H9 (cell line): ENCODE measurements around the gene DDX11. TPM values are rescaled to one million over a fixed set of nuclear protein-coding genes. Genes with fewer than 3 reads are reported as not detected.
"Not testable (repeated sequence)": the region's sequence is repeated elsewhere in the genome, so short reads cannot be mapped to it uniquely, and the experiment has no call there.

Experiments
- DNase-seq: peaks from one replicate; pipeline ENCODE4 v3.0.0-alpha.2; 2017
- H2AFZ ChIP-seq: one replicate; pipeline ENCODE4 v1.6.1; 2013; ENCODE audit warnings: mild to moderate bottlenecking, low read length, control low read depth, moderate library complexity
- H2AK5ac ChIP-seq: 2 replicates; pipeline ENCODE4 v1.6.1; 2013; ENCODE audit warnings: low read length, control low read depth, mixed read lengths; ENCODE audit not compliant: insufficient read length
- H2BK120ac ChIP-seq: one replicate; pipeline ENCODE4 v1.6.1; 2013; ENCODE audit warnings: low read depth, mild to moderate bottlenecking, low read length, control low read depth, inconsistent platforms; ENCODE audit not compliant: poor library complexity, severe bottlenecking
- H2BK12ac ChIP-seq: 2 replicates; pipeline ENCODE4 v1.6.1; 2013; ENCODE audit warnings: low read length, control low read depth, mixed read lengths, low read depth; ENCODE audit not compliant: insufficient read length
- H2BK15ac ChIP-seq: 2 replicates; pipeline ENCODE4 v1.6.1; 2013; ENCODE audit warnings: low read depth, low read length, control low read depth
- H2BK20ac ChIP-seq: one replicate; pipeline ENCODE4 v1.6.1; 2013; ENCODE audit warnings: low read depth, mild to moderate bottlenecking, low read length, control low read depth, inconsistent platforms; ENCODE audit not compliant: poor library complexity, severe bottlenecking
- H2BK5ac ChIP-seq: 2 replicates; pipeline ENCODE4 v1.6.1; 2013; ENCODE audit warnings: low read length, control low read depth, mixed read lengths; ENCODE audit not compliant: insufficient read length
- H3K14ac ChIP-seq: 2 replicates; pipeline ENCODE4 v1.6.1; 2013; ENCODE audit warnings: low read length, control low read depth; ENCODE audit not compliant: insufficient read depth
- H3K18ac ChIP-seq: 2 replicates; pipeline ENCODE4 v1.6.1; 2013; ENCODE audit warnings: low read depth, mild to moderate bottlenecking, mixed read lengths, low read length, control low read depth; ENCODE audit not compliant: insufficient read length
- H3K23ac ChIP-seq: 2 replicates; pipeline ENCODE4 v1.6.1; 2013; ENCODE audit warnings: low read length, control low read depth, mixed read lengths, low read depth; ENCODE audit not compliant: insufficient read length
- H3K23me2 ChIP-seq: 2 replicates; pipeline ENCODE4 v1.6.1; 2013; ENCODE audit warnings: low read depth, mild to moderate bottlenecking, mixed read lengths, low read length, control low read depth; ENCODE audit not compliant: insufficient read length, poor library complexity, severe bottlenecking
- H3K27ac ChIP-seq: 2 replicates; pipeline ENCODE4 v1.5.1; 2013; ENCODE audit warnings: low read length, control low read depth, mixed read lengths, low read depth; ENCODE audit not compliant: insufficient read length
- H3K27me3 ChIP-seq: 2 replicates; pipeline ENCODE4 v1.6.1; 2013; ENCODE audit warnings: low read length, control low read depth, inconsistent platforms; ENCODE audit not compliant: insufficient read depth
- H3K4ac ChIP-seq: 2 replicates; pipeline ENCODE4 v1.6.1; 2013; ENCODE audit warnings: low read depth, mild to moderate bottlenecking, control low read depth, inconsistent platforms, low read length, moderate library complexity
- H3K4me1 ChIP-seq: 2 replicates; pipeline ENCODE4 v1.6.1; 2013; ENCODE audit warnings: low read length, control low read depth, inconsistent platforms; ENCODE audit not compliant: insufficient read depth
- H3K4me2 ChIP-seq: 2 replicates; pipeline ENCODE4 v1.6.1; 2013; ENCODE audit warnings: low read length, control low read depth, mixed read lengths; ENCODE audit not compliant: insufficient read length, insufficient read depth
- H3K56ac ChIP-seq: 2 replicates; pipeline ENCODE4 v1.6.1; 2013; ENCODE audit warnings: low read depth, mild to moderate bottlenecking, mixed read lengths, low read length, control low read depth; ENCODE audit not compliant: insufficient read length
- H3K79me1 ChIP-seq: 2 replicates; pipeline ENCODE4 v1.6.1; 2013; ENCODE audit warnings: low read depth, mild to moderate bottlenecking, moderate library complexity, low read length, control low read depth, inconsistent platforms; ENCODE audit not compliant: insufficient read depth, poor library complexity, severe bottlenecking
- H3K79me2 ChIP-seq: 2 replicates; pipeline ENCODE4 v1.6.1; 2013; ENCODE audit warnings: low read length, control low read depth, inconsistent platforms; ENCODE audit not compliant: insufficient read depth
- H3K9ac ChIP-seq: 2 replicates; pipeline ENCODE4 v1.6.1; 2013; ENCODE audit warnings: low read length, control low read depth, mixed read lengths; ENCODE audit not compliant: insufficient read length; ENCODE audit errors: extremely low read depth
- H3K9me3 ChIP-seq: one replicate; pipeline ENCODE4 v1.6.1; 2013; ENCODE audit warnings: low read depth, low read length, inconsistent platforms; ENCODE audit not compliant: control insufficient read depth
- H3T11ph ChIP-seq: one replicate; pipeline ENCODE4 v1.6.1; 2013; ENCODE audit warnings: mild to moderate bottlenecking, low read length, control low read depth, inconsistent platforms
- H4K20me1 ChIP-seq: one replicate; pipeline ENCODE4 v1.6.1; 2013; ENCODE audit not compliant: control insufficient read depth, insufficient read length, insufficient read depth
- H4K5ac ChIP-seq: 2 replicates; pipeline ENCODE4 v1.6.1; 2013; ENCODE audit warnings: low read depth, mild to moderate bottlenecking, mixed read lengths, low read length, control low read depth; ENCODE audit not compliant: insufficient read length
- H4K8ac ChIP-seq: replicated peaks from 2 replicates; pipeline ENCODE4 v1.6.1; 2013; ENCODE audit warnings: low read length, control low read depth, mixed read lengths, low read depth; ENCODE audit not compliant: insufficient read length
- H4K91ac ChIP-seq: 2 replicates; pipeline ENCODE4 v1.6.1; 2013; ENCODE audit warnings: low read depth, mild to moderate bottlenecking, moderate library complexity, mixed read lengths, low read length, control low read depth; ENCODE audit not compliant: insufficient read length
- H3K27ac Mint-ChIP-seq, 3 experiments: 2 replicates in 2 of 3; 3 replicates in 1 of 3; pipeline ENCODE4 v1.8.0; 2020 to 2021; ENCODE audit warnings: mixed read lengths in 3 of 3, mild to moderate bottlenecking in 1 of 3, moderate library complexity in 1 of 3
- H3K27me3 Mint-ChIP-seq: 2 replicates; pipeline ENCODE4 v1.8.0; 2021; ENCODE audit warnings: low read depth, mild to moderate bottlenecking, moderate library complexity, mixed read lengths
- H3K36me3 Mint-ChIP-seq, 3 experiments: 2 replicates in 2 of 3; 3 replicates in 1 of 3; pipeline ENCODE4 v1.8.0; 2020 to 2021; ENCODE audit warnings: low read depth in 3 of 3, mixed read lengths in 3 of 3; ENCODE audit not compliant: insufficient read depth in 1 of 3
- H3K4me1 Mint-ChIP-seq, 2 experiments: 2 replicates each; pipeline ENCODE4 v1.8.0; 2020; ENCODE audit warnings: mixed read lengths in 2 of 2
- H3K4me3 Mint-ChIP-seq, 2 experiments: 2 replicates in 1 of 2; 3 replicates in 1 of 2; pipeline ENCODE4 v1.8.0; 2020 to 2021; ENCODE audit warnings: mild to moderate bottlenecking in 2 of 2, mixed read lengths in 2 of 2, moderate library complexity in 1 of 2
- H3K9me3 Mint-ChIP-seq, 2 experiments: 2 replicates in 1 of 2; 3 replicates in 1 of 2; pipeline ENCODE4 v1.8.0; 2020; ENCODE audit warnings: mild to moderate bottlenecking in 2 of 2, mixed read lengths in 2 of 2, moderate library complexity in 1 of 2
- CTCF ChIP-seq: fragments of 200-600 bp; sonication (generic); conservative IDR thresholded peaks from 3 replicates; pipeline ENCODE4 v1.8.0; 2021; ENCODE audit warnings: antibody characterized with exemption, mild to moderate bottlenecking
- WGBS: extraction: QIAGEN DNeasy Blood & Tissue Kit; methylation state at CpG from one replicate; pipeline ENCODE4 v1.1.7; 2013; ENCODE audit warnings: missing lambda C conversion rate, low lambda C conversion rate, mixed read lengths; ENCODE audit not compliant: insufficient read length; ENCODE audit errors: extremely low coverage; 5-methylcytosine and 5-hydroxymethylcytosine counted together
- total RNA-seq: library from RNA; stranded (reverse); gene quantifications from 2 replicates; pipeline ENCODE4 v1.2.1, GENCODE V29; 2021

The DDX11 gene
- total RNA-seq, 1 experiment from 2014 or later, result 183 TPM

GRCh38 chr12:31089072-31089471 lies 15.4 kb downstream of the DDX11 start:
- Histone ChIP-seq H3K9ac (no peak overlapping the region), H3K79me1 (no peaks in the 10 kb centered on the region), H3K4ac (no peak overlapping the region), H3K18ac (no peak overlapping the region), H3K23me2 (no peaks in the 10 kb centered on the region), H2BK20ac (no peak overlapping the region), H3K9me3 (no peaks in the 10 kb centered on the region), H2BK15ac (no peak overlapping the region), H3K14ac (no peak overlapping the region), H3K23ac (no peak overlapping the region), H4K5ac (no peak overlapping the region), H4K8ac (no peak overlapping the region), H3K27me3 (no peaks in the 10 kb centered on the region), H3K27ac (no peak overlapping the region), H4K91ac (no peak overlapping the region), H3K56ac (no peak overlapping the region), H4K20me1 (no peaks in the 10 kb centered on the region), H2BK5ac (no peak overlapping the region), H2BK120ac (no peak overlapping the region), H3K79me2 (no peaks in the 10 kb centered on the region), H2AFZ (no peak overlapping the region), H3T11ph (no peak overlapping the region), H2BK12ac (no peak overlapping the region), H2AK5ac (no peak overlapping the region), H3K4me1 (no peaks in the 10 kb centered on the region), H3K4me2 (no peak overlapping the region)
- H3K4me1 Mint-ChIP-seq, result no peaks in the 10 kb centered on the region
- H3K4me3 Mint-ChIP-seq, result no peak overlapping the region
- peak overlapping the region in 1 of 3 experiments; percentile 27; a peak in 1 of 7 replicates for H3K27ac Mint-ChIP-seq
- no peaks in the 10 kb centered on the region for H3K9me3 Mint-ChIP-seq
- DNase-seq, result peak; percentile 28
- no CpG with 5 or more reads among the region's 12 CpGs for WGBS
- no peaks in the 10 kb centered on the region for H3K27me3 Mint-ChIP-seq
- peaks cover 29 to 82% (median 72%) of the 10 kb centered on the region in 3 experiments; a peak in 6 of 7 replicates for H3K36me3 Mint-ChIP-seq
- no peak for TF ChIP-seq CTCF

GRCh38 chr12:31091629-31092028 lies 18.0 kb downstream of the DDX11 start:
- peak; percentile 26 for DNase-seq
- not testable (repeated sequence) for H3K4me1 Mint-ChIP-seq, H2BK5ac ChIP-seq, H3K56ac ChIP-seq, H3K27ac ChIP-seq, H3K27ac Mint-ChIP-seq, H4K91ac ChIP-seq, H3K18ac ChIP-seq, H4K20me1 ChIP-seq, H3K4ac ChIP-seq, H3K79me2 ChIP-seq, H3K9ac ChIP-seq, H3K23me2 ChIP-seq, H2BK120ac ChIP-seq, H3K9me3 Mint-ChIP-seq, H4K8ac ChIP-seq, H2BK12ac ChIP-seq, H3K14ac ChIP-seq, H3K79me1 ChIP-seq, H3T11ph ChIP-seq, H3K4me2 ChIP-seq, H2AK5ac ChIP-seq, H3K9me3 ChIP-seq, H3K23ac ChIP-seq, H2AFZ ChIP-seq, H3K27me3 Mint-ChIP-seq, H2BK20ac ChIP-seq, H3K4me3 Mint-ChIP-seq, H3K27me3 ChIP-seq, H2BK15ac ChIP-seq, H4K5ac ChIP-seq, H3K4me1 ChIP-seq
- no CpG with 5 or more reads among the region's 19 CpGs for WGBS
- H3K36me3 Mint-ChIP-seq, result peaks cover 41 to 83% (median 75%) of the 10 kb centered on the region in 3 experiments; a peak in 6 of 7 replicates
